Stimulated activated CD4-positive, alpha-beta T cell treated with anti-CD3 and anti-CD28 coated beads, Interleukin-12 subunit alpha, Interleukin-12 subunit beta, amount 100 ng/mL, for 4 hours (primary cell): Measurements from ENCODE around the gene APOL3.
"Not testable (repeated sequence)": the region's sequence is repeated elsewhere in the genome, so short reads cannot be mapped to it uniquely, and the experiment has no call there.

Source experiments
- DNase-seq: peaks from one replicate; pipeline ENCODE4 v3.0.0-alpha.2; 2020

Gene APOL3

DNA sequence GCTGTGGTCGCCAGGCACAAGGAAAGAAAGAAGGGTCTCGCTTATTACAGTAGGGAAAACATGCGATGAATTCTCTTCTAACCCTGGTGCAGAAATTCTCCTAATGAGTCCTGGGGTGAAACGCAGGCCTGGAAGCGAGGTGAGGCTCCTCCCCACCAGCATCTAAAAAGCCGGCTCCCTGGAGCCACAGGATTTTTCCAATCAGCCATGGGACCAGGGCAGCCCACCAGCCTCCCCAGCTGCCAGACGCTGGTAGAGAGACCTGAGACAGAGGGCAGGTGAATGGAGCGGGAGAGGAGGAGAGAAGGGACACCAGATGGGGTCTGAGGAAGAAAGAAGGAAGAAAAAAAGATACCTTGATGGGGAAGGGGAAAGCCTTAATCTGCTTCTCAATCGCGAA lies 28.6 kb downstream of the APOL3 start:
- DNase-seq = no peak

DNA sequence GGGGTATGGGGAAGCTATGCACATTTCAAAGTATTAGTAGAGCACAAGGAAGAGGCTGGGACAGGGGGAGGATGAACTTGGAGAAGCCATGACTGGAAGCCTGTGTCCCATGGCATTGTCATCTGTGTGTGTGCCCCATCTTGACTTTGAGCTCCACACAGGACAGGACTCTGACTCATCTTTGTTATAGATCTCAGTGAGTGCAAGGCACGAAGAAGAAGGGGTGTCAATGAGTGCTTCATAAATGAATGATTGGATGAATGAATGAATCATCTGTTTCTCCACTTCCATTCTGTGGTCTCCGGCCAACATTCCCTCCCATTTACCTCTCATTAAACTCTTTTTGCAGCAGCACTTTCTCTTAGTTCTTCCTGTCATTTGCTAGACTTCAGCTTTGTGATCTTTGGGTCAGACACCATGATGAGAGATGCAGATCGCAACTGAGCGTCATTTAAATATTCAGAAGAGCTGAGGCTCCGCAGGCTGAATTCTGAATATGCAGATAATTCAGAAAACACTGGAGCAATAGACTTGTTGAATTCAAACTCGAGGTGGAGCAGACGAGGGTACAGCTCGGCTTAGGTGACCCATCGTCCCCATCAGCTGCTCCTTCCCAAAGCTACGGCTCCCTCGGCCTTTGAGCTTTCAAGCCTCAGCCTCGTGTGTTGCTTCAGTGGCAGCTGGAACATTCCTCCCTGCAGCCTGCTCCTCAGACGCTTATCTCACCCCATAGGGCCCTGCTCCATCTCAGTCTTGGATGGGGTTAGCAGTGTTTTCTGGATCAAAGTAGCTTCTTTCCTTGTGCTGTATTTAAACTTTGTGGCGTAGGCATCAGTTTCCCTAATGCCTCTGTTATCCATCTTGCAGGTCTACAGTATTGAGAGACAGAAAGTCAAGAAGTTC lies 30.8 kb downstream of the APOL3 start:
- no peak for DNase-seq

DNA sequence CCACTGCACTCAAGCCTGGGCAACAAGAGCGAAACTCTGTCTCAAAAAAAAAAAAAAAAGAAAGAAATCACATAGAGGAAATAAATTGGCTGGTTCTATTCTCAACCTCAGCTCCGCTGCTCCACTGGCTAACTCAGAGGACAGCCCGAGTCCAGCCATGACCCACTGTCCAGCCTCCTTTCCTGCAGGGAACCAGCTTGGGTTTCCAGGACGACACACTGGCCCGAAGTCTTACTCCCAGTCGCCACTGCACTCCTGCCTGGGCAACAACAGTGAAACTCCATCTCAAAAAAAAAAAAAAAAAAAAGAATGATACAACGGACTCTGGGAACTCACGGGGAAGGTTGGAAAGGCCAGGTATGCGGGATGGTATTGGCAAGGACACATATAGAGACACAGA lies 31.5 kb downstream of the APOL3 start:
- no peak for DNase-seq

DNA sequence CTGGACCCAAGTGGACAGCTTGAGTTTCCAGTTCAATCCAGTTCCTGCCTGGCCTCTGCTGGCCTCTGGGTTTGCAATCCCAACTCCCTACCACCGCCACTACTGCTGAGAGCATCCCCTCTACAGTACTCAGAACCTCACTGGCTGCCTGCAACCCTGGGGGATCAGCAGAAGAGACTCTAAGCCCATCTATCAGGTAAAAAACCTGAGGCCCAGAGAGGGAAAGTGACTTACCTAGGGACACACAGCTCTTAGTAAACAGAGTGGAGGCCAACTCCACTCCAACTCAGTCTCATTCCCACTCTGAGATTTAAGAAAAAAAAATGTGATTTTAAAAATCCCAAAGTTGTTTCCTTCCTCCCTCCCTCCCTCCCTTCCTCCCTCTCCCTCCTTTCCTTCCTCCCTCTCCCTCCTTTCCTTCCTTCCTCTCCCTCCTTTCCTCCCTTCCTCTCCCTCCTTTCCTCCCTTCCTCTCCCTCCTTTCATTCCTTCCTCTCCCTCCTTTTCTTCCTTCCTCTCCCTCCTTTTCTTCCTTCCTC lies 34.5 kb downstream of the APOL3 start:
- DNase-seq = no peak

DNA sequence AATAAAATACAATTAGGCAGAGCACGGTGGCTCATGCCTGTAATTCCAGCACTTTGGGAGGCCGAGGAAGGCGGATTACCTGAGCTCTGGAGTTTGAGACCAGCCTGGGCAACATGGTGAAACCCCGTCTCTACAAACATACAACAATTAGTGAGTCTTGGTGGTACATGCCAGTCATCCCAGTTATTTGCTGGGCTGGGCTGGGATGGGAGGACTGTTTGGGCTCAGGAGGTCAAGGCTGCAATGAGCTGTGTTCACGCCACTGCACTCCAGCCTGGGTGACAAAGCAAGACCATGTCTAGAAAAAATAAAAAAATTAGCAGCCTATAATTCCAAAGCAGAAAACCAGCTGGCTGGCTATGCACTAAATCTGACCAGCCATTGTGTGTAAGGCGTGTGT lies 35.1 kb downstream of the APOL3 start:
- no peak for DNase-seq

DNA sequence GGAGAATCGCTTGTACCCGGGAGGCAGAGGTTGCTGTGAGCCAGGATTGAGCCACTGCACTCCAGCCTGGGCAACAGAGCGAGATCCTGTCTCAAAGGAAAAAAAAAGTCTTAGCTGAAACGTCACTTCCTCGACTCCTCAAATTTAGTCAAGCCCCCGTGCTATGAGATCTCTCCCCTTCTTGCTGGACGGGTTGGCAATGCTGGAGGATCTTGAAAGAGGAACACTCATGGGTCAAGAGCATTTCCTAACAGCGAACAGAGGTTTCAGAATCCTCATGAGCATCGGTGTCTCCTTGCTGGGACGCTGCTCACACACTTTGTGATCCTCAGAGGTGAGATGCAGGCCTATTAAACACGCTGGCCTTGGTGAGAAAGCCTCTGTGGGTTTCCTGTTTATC lies 35.9 kb downstream of the APOL3 start:
- no peak for DNase-seq

DNA sequence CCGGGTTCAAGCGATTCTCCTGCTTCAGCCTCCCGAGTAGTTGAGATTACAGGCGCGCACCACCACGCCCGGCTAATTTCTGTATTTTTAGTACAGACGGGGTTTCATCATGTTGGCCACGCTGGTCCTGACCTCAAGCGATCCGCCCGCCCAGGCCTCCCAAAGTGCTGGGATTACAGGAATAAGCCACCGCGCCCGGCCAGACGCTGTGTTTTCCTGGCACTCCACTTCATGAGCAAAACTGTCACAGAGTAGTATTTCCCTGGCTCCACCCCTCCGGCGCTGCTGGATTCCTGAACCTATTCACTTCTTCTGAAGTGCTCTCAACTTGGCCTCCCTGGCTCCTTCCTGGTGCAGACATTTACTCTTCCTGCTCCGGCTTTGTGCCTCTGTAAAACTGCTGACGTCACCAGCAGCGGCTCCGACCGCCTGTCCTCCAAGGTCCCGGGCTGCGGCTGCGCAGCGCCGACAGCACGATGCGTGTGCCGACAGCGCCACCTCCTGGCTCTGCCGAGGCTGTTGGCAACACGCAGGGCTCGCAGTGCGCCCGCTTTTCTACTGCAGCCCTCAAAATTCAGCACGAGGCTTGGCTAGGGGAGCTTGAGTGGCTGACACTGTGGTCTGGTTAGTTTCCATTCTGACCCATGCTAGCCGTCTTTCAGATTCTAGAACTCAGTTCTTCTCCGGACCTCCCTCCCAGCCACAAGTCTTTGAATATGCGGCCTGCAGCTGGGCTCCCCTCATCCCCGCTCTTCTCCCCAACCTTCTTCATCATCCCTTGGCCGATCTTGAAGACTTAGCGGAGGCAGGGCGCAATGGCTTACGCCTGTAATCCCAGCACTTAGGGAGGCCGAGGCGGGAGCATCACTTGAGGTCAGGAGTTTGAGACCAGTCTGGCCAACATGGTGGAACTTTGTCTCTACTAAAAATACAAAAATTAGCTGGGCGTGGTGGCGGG lies 36.6 kb downstream of the APOL3 start:
- peak; percentile 92 for DNase-seq

DNA sequence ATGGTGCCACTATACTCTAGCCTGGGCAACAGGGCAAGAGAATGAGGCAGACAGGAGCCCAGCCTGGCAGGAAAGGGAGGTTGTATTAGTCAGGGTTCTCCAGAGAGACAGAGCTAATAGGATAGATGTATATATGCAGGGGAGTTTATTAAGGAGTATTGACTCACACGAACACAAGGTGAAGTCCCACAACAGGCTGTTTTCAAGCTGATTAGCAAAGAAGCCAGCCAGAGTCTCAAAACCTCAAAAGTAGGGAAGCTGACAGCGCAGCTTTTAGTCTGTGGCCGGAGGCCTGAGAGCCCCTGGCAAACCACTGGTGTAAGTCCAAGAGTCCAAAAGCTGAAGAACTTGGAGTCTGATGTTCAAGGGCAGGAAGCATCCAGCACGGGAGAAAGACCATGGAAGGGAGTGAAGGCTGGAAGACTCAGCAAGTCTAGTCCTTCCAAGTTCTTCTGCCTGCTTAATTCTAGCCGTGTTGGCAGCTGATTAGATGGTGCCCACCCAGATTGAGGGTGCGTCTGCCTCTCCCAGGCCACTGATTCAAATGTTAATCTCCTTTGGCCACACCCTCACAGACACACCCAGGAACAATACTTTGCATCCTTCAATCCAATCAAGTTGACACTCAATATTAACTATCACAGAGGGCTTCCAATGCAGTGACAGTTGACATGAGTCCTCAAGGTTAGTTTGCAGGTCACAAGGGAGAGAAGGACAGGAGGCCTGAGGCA lies 39.8 kb downstream of the APOL3 start:
- DNase-seq = not testable (repeated sequence)

DNA sequence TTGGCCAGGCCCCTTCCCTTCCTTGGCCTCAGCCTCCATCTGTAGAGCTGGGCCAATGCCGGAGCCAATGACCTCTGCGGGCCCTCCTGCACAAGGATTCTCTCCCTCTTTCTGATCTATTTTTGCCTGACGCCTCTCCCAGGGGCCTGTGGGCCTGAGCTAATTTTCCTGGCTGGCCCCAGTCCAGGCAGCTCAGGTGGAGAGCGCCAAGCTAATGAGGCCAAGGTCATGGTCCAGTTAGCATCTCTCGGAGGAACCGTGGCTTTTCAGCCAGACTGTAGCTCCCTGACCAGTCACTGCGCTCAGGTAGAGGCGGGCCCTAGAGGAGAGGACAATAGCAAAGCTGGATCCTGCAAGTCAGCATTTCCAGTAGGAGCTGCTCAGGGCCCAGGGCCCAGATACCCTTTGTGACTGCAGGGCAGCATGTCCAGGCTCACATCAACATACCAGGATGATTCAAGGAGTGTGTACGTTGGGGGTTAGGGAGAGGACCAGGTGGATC lies 43.5 kb downstream of the APOL3 start:
- no peak for DNase-seq

DNA sequence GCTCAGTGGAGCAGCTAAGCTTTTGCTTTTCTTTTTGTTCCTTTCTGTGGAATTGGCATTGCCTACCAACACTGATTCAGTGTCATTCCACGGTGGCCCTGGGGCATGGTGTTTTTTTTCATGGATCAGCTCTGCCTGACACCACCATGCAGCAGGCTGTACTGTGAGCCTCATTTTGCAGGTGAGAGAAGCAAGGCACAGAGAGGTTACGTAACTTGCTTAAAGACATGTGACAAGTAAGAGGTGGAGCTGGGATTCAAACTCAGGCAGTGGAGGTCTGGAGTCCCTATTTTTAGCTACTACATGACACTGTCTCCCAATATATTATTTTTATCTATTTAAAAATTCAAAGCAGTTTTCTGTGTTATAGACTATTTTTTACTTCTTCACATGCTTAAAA lies 44.4 kb downstream of the APOL3 start:
- no peak for DNase-seq

DNA sequence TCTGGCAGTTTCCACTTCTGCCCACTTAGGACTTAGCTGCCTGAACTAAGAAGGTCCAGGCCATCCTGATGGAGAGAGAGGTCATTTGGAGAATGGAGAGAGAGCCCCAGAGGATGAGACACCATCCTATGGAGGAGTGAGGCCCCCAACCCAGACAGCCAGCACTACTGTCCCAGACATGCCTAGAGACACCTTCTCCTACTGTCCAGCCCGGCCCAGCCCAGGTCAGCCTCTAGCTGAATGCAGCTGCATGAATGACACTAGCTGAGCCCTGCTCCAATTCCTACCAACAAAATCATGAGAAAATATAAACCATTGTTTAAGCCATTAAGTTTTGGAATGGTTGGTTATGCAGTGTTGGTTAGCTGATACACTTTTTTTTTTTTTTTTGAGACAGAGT lies 47.4 kb downstream of the APOL3 start:
- DNase-seq = no peak

DNA sequence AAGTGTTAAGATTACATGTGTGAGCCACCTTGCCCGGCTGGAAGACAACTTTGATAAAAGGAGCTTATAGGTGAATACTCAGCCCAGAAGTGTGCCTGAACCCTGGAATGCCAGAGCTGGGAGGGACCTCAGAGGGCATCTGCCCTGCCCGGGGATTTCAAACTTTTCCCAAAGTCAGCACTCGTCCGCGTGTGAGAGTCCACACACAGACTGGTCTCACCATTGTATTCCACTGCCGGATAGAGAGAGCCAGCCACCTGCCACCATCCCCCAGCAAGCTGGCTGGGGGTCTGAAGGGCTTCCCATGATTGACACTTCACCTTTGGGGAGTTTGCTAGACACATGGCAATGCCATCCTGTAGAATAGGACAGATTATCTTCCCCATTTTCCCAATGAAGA lies 49.2 kb downstream of the APOL3 start:
- no peak for DNase-seq

DNA sequence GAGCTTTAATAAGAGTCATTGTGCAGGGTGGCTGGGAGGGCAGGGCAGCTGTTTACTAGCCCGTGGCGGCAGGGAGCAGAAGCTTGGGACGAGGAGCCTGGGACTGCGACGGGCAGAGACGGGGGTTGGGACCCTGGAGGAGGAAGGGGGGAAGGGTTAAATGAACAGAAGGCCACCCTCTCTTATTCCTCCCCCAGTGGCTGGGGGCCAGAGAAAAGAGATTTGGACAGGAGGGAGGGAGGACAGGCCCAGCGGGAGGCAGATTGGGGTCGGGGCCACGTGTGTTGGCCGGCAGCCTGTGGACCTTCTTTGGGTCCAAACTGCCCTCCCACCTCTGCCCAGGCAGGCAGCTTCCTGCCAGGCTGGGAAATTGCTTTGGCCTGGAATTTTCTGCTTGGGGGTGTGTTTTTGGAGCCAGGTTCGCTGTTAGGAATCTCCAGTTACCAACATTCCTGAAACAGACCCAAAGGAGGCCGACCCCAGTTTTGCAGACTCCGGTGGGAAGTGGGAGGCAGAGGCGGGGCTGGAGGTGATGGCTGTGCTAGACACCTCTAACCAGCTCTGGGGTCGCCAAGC lies 50.2 kb downstream of the APOL3 start:
- DNase-seq = no peak

DNA sequence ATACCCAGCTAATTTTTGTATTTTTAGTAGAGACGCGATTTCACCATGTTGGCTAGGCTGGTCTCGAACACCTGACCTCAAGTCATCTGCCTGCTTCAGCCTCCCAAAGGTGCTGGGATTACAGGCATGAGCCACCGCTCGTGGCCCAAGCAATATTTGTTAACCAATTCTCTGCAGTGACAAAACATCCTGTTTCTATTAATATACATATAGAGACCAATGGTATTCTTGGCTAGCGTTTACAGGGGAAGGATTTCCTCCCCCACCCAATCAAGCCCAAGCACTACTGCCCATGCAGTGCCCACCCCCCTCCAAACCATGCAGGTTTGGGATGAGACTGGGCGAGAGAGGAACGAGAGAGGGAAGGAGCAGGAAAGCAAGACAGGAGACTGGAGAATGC lies 53.1 kb downstream of the APOL3 start:
- no peak for DNase-seq

DNA sequence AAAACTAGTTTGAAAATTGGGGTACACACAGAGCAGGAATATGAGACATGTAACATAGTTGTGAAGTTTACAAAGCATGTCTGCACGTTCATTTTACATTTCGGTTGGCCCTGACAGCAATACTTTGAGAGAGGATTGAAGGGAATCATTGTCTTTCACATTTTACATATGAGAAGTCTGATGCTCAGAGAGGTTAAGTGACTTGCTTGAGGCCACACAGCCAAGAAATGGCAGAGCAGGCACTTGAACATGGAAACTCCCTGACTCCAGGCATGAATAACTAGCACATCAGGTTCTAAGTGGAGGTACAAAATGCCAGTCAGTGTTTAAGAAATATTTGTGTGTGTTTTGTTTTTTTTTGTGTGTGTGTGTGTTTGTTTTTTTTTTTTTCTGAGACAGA lies 53.6 kb downstream of the APOL3 start:
- no peak for DNase-seq

DNA sequence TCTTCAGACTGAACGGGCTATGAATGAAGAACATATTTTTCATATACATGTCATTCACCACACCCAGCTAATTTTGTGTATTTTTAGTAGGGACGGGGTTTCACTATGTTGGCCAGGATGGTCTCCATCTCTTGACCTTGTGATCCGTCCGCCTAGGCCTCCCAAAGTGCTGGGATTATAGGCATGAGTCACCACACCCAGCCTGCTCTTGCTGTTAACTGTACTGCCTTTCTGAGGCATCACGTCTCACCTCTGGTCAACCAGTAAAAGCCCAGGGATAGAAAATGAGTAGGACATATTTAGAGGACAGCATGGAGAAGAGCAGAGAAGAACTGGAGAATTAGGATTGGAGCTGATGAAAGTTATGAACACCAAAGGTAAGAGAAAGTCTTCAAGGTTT lies 55.6 kb downstream of the APOL3 start:
- no peak for DNase-seq

DNA sequence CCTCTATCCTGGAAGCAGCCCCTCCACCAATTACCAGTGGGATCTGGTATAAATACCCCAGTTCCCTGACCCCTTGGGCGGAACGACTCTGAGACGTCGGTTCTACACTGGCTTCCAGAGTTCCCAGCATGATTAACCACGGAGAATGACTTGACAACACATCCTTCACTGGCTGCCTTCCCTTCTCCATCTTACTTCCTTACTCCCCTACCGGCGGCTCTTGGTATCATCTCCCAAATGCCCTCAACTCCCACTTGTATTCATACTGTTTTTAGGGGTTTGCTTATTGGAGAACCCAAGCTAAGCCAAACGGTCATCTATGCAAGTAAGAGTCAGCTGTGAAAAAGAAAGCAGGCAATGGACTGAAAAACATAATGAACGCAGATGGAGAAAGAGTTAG lies 56.1 kb downstream of the APOL3 start:
- no peak for DNase-seq

DNA sequence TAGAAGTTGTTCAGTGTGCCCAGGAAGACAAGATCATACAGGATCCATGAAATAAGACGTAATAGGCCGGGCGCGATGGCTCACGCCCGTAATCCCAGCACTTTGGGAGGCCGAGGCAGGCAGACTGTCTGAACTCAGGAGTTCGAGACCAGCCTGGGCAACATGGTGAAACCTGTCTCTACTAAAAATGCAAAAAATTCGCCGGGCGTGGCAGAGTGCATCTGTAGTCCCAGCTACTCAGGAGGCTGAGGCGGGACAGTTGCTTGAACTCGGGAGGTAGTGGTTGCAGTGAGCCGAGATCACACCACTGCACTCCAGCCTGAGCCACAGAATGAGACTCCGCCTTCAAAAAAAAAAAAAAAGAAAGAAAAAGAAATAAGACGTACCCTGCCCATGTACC lies 56.7 kb downstream of the APOL3 start:
- no peak for DNase-seq

DNA sequence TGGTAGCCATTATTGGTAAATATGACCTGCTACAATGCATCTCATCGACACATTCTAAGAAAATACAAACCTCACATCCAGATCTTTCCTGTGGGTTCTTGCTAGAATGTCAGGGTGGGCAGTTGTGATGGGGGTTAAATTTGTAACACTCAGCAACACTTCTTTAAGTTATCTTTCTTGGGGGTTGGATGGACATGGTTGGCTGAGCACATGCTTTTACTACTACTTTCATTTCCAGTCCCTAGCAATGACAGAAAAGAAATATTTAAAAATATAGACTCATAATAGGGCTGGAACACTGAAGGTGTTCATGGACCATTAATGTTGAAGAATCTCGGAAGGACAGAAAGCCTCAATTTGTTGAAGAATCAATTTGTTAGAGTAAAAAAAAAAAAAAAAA lies 57.6 kb downstream of the APOL3 start:
- DNase-seq = no peak

DNA sequence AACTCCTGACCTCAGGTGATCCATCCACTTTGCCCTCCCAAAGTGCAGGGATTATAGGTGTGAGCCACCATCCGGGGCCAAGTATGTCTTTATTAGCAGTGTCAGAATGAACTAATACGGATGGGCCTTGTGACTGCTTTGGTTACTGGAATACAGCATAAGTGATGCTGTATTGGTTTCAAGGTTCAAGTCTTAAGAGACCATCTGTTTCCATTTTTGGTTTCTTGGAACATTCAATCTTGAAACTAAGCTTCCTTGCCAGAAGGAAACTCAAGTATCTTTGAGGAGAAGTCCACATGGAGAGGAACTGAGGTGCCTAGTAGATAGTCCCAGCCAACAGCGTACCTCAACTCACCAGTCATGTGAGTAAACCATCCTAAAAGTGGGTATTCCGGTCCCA lies 58.8 kb downstream of the APOL3 start:
- DNase-seq = no peak

DNA sequence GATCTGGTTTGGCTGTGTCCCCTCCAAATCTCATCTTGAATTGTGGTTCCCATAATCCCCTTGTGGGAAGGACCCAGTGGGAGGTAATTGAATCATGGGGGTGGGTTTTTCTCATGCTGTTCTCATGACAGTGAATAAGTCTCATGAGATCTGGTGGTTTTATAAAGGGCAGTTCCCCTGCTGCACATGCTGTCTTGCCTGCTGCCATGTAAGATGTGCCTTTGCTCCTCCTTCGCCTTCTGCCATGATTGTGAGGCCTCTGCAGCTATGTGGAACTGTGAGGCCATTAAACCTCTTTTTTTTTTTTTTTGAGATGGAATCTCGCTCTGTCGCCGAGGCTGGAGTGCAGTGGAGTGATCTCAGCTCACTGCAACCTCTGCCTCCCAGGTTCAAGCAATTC lies 59.6 kb downstream of the APOL3 start:
- DNase-seq = not testable (repeated sequence)

DNA sequence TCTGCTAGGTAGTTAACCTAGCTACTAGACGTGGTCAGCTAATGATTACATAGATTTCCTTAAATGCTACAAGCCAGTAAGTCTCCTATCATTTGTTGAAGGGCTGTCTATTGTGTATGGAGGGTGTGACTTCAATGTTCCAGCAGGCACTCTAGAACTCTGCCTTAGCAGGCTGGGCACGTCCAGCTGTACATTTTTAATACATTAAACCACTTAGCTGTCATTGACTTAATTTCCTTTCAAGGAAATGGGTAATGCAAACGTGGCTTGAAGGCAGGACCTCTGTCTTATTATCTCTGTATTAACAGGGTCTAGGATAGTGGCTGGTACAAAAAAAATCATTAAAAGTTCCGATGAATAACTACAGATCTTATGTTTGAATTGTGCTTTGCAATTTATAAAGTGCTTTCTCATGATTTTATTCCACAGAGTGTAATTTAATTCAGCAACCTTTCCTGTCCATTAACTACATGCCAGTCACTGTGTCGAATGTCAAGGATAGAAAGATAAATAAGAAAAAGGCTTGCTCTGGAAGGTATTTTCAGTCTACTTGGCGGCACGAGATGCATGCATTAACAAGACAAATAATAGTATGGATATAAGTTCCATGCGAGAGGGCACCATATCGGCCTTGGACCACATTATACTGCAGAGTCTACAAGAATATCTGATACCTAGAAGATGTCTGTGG lies 60.3 kb downstream of the APOL3 start:
- no peak for DNase-seq
